HG03135 (cell line): ENCODE measurements around the gene ATP2C2.

Experiments
- ATAC-seq: cut with Tn5 transposase; IDR thresholded peaks from one replicate; pipeline ENCODE4 v1.9.1; 2021; ENCODE audit warnings: mild to moderate bottlenecking, moderate library complexity; ENCODE audit not compliant: unreplicated experiment

ATP2C2 gene

DNA sequence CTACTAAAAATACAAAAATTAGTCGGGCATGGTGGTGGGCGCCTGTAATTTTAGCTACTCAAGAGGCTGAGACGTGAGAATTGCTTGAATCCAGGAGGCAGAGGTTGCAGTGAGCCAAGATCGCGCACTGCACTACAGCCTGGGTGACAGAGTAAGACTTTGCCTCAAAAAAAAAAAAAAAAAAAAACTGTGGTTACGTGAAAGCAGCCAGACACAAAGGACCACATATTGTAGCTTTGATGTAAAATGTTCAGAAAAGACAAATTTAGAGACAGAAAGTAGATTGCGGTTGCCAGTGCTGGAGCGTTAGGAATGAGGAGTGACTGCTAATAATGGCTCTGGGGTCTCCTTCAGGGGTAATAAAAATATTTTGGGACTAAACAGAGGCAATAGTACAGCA lies 140.2 kb downstream of the ATP2C2 start:
- ATAC-seq = no peak

- no peak for ATAC-seq
These were observed 141.0 kb downstream of the ATP2C2 start for GRCh38 chr16:84509032-84509950.

DNA sequence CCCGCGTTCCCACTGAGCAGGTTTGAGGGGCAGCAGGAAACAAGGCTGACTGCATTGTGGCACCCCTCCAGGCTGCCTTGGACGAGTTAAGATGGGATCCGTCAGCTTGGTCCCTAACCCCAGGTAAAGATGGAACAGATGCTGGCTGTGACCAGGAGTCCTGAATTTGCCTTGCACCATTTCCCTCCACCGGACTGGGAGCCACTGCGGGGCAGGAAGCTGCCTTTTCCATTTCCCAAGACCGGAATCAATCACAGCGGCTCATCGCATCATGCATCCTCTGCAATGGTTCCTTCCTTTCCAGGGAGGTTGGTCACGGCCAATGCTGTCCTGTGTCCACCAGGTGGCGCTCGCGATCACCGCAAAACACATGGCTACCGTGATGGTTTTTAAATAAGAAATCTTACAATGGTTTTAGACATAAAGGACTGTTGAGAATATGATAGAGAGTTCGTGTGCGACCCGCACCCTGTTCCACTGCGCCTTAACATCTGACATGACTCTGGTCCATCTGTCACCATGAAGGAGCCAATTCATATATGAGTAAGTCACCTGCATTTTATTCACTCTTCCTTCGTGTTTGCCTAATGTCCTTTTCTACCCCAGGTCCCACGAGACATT lies 143.0 kb downstream of the ATP2C2 start:
- no peak for ATAC-seq

GRCh38 chr16:84511831-84512230 lies 143.5 kb downstream of the ATP2C2 start:
- no peak for ATAC-seq

DNA sequence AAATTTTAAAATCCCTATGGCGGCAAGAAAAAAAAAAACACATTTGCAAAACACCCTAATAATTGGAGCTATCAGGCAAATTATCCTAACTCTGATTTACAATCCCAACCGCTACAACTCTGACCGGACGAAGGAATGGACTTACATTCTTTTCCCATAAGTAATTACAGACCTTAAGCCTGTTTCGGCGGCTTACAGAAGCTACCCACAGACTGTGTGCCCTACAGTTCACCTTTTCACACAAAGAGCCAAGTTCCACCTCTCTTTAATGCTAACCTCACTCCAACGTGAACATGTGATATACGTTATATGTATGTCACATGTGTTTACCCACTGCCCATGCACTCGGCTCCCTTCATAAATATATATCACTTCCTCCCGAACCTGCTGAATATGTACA lies 144.8 kb downstream of the ATP2C2 start:
- ATAC-seq = no peak

DNA sequence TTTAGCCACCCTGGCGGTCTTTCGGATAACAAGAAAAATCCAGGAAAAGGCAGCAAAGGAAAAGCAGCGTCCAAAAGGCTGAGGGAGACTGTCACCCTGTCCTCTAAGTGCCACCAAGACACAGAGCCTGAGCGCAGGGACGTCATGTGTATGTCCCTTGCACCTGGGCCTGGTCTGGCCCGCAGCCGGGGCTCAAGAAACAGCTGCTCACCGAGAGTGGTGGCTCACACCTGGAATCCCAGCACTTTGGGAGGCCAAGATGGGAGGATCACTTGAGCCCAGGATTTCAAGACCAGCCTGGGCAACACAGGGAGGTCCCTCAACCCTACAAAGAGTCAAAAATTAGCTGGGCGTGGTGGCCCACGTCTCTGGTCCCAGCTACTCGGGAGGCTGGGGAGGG lies 145.3 kb downstream of the ATP2C2 start:
- no peak for ATAC-seq
